ENCODE data around the gene TBX18. TPM values are rescaled to one million over a fixed set of nuclear protein-coding genes. Genes with fewer than 3 reads are reported as not detected.
A peak's percentile ranks its signal among the peaks of the same experiment; 100 is the strongest.

The TBX18 gene
- total and polyA plus RNA-seq, 9 of the 15 experiments (the other 6 are each of a cell fraction or from before 2014, with no cell fraction given) = 4.0 to 36.1 (median 20.7) TPM

DNA sequence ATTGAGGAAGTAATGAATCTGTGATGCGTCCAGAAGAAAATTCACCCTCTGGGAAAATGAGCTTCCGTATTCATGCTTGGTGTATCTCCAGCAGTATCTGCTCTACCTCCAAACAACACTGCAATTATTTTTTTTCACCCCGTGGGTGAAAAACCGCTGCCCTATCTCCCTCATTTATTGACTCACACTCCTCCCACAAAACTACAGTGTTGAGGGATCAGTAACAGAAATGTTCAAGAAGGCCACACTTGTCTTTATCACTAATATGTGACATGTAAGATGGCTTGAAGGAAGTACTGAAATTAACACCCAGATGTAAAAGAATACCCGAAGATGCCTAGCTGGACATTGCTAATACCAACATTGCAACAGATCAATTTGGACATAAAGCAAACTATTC lies 4.9 kb upstream of the TBX18 start:
- ChIA-PET POLR2A (interaction anchor here (1.6 kb wide), 1 partner anchor 14 kb away, joined by 7 read pairs; no protein-coding TSS in a partner anchor), CTCF (ENCODE audit: low intra/inter-chr PET ratio) (no interaction called here)
- Histone ChIP-seq H3K27me3 (ENCODE audit: control insufficient read depth in 2 of 2, insufficient read depth in 2 of 2, low read length in 2 of 2) (no peaks in the 10 kb centered on the region), H3K4me1 (replicated peaks in 1 of 2; ENCODE audit: control insufficient read depth in 2 of 2, insufficient read depth in 2 of 2, low read length in 2 of 2) (peaks cover 3 to 15% of the 10 kb centered on the region in 2 experiments; a peak in 3 of 5 replicates), H3K9me3 (replicated peaks; ENCODE audit: control insufficient read depth, insufficient read depth, low read depth, low read length) (no peaks in the 10 kb centered on the region), H2AFZ (ENCODE audit: low read depth, low read length) (peak overlapping the region; percentile 78), H3K4me2 (ENCODE audit: insufficient read depth, low read length) (peak overlapping the region; percentile 31), H3K9ac (ENCODE audit: insufficient read depth in 1 of 2, low read depth in 2 of 2, low read length in 2 of 2) (no peak overlapping the region; a peak in 1 of 4 replicates), H3K9me1 (ENCODE audit: control insufficient read depth, insufficient read depth, low read length) (no peaks in the 10 kb centered on the region), H3K27ac (ENCODE audit: extremely low read depth, low read depth, low read length) (no peak overlapping the region), H3K79me2 (ENCODE audit: control insufficient read depth, insufficient read depth, low read length) (peaks cover 1% of the 10 kb centered on the region; the same call in 1 of the 3 replicates), H3K36me3 (ENCODE audit: control insufficient read depth, insufficient read depth, low read length) (no peaks in the 10 kb centered on the region), H3K4me3 (no peak overlapping the region), H4K20me1 (replicated peaks; ENCODE audit: control insufficient read depth, insufficient read depth, low read length) (no peaks in the 10 kb centered on the region)
- 14% methylated on average over 4 of the region's 5 CpGs for WGBS (ENCODE audit: insufficient coverage, low coverage, missing lambda C conversion rate)
- intact Hi-C loops (cut with micrococcal nuclease) = loop anchor here (10.0 kb wide), 1 partner anchor 355 kb away; no protein-coding TSS in a partner anchor
- no TSS peak for BruUV-seq (replicated peaks)
- peak; percentile 72 for FAIRE-seq
- in situ Hi-C loops (cut with MboI) = loop anchor here (25.0 kb wide), 2 partner anchors 882 to 1918 kb away; no protein-coding TSS in a partner anchor
- ATAC-seq = no peak
- DNase-seq (ENCODE audit: extremely low read depth in 1 of 4, low spot score in 3 of 4) = peak in 3 of 4 experiments; percentile 23 to 38 (median 37)
- TF ChIP-seq ZNF280A (IDR thresholded peaks at IDR 0.05; ENCODE audit: low read depth, partially characterized antibody) (no peak), ZBTB40 (IDR thresholded peaks at IDR 0.05) (no peak), ZBTB40 (CRISPR knock-in tag; IDR thresholded peaks at IDR 0.05) (no peak), ZNF274 (IDR thresholded peaks at IDR 0.05; ENCODE audit: borderline replicate concordance, low read depth, low read length) (no peak), PTTG1 (tag; IDR thresholded peaks at IDR 0.05; ENCODE audit: low read depth) (no peak), NR1H2 (CRISPR knock-in tag; IDR thresholded peaks at IDR 0.05) (no peak), ESRRB (CRISPR knock-in tag; IDR thresholded peaks at IDR 0.05; ENCODE audit: borderline replicate concordance) (no peak), HLTF (IDR thresholded peaks at IDR 0.05) (no peak), ZNF707 (CRISPR knock-in tag; conservative IDR thresholded peaks at IDR 0.05) (no peak), CBX5 (IDR thresholded peaks at IDR 0.05; ENCODE audit: borderline replicate concordance, low read depth) (no peak), EGR1 (conservative IDR thresholded peaks at IDR 0.05) (peak; percentile 32; the same call in 1 of the 2 replicates), SMARCE1 (IDR thresholded peaks at IDR 0.05) (peak; percentile 45; the same call in 1 of the 2 replicates), TBL1XR1 (IDR thresholded peaks at IDR 0.05; ENCODE audit: low read length in 2 of 2) (no peak), ZSCAN29 (IDR thresholded peaks at IDR 0.05) (no peak)
